HepG2 (cell line): ENCODE data around the gene KIF27. TPM values are rescaled to one million over a fixed set of nuclear protein-coding genes. Genes with fewer than 3 reads are reported as not detected.

Experiments used
- AHR ChIP-seq: IDR thresholded peaks from 2 replicates; pipeline ENCODE4 v1.6.1; 2018; ENCODE audit warnings: missing genetic modification reagents, missing compliant biosample characterization
- HOXA3 ChIP-seq: sonication (generic); formaldehyde crosslinking; IDR thresholded peaks from 2 replicates; pipeline ENCODE4 v1.5.0; 2020; ENCODE audit warnings: missing genetic modification reagents
- ISX ChIP-seq: sonication (generic); formaldehyde crosslinking; conservative IDR thresholded peaks from 2 replicates; pipeline ENCODE4 v1.5.0; 2020; ENCODE audit warnings: missing genetic modification reagents
- KLF6 ChIP-seq: IDR thresholded peaks from 2 replicates; pipeline ENCODE4 v1.8.0; 2016; ENCODE audit warnings: missing biosample characterization, missing genetic modification reagents
- RFXAP ChIP-seq: sonication (generic); formaldehyde crosslinking; IDR thresholded peaks from 2 replicates; pipeline ENCODE4 v1.4.0; 2020; ENCODE audit warnings: missing genetic modification reagents, borderline replicate concordance
- SRSF4 ChIP-seq: fragments of 200-400 bp; formaldehyde crosslinking; IDR thresholded peaks from one replicate; pipeline ENCODE4 v1.6.1; 2018; ENCODE audit warnings: mild to moderate bottlenecking, low read depth, low read length, moderate library complexity; ENCODE audit not compliant: poor library complexity, severe bottlenecking
- TEAD2 ChIP-seq: sonication (generic); formaldehyde crosslinking; IDR thresholded peaks from 2 replicates; pipeline ENCODE4 v1.9.0; 2021; ENCODE audit warnings: missing genetic modification reagents
- ZFP90 ChIP-seq: sonication (generic); formaldehyde crosslinking; IDR thresholded peaks from 2 replicates; pipeline ENCODE4 v1.8.0; 2022; ENCODE audit warnings: missing genetic modification reagents, mild to moderate bottlenecking, inconsistent platforms, borderline replicate concordance
- ZMAT3 ChIP-seq: sonication (generic); formaldehyde crosslinking; conservative IDR thresholded peaks from 2 replicates; pipeline ENCODE4 v1.7.0; 2021; ENCODE audit warnings: missing genetic modification reagents
- ZNF234 ChIP-seq: sonication (generic); formaldehyde crosslinking; conservative IDR thresholded peaks from 2 replicates; pipeline ENCODE4 v1.5.1; 2020; ENCODE audit warnings: mild to moderate bottlenecking, missing genetic modification reagents
- ZNF570 ChIP-seq: sonication (generic); formaldehyde crosslinking; IDR thresholded peaks from 2 replicates; pipeline ENCODE4 v1.4.0; 2020; ENCODE audit warnings: mild to moderate bottlenecking, missing genetic modification reagents, borderline replicate concordance
- ZNF713 ChIP-seq: sonication (generic); formaldehyde crosslinking; IDR thresholded peaks from 2 replicates; pipeline ENCODE4 v1.4.0; 2020; ENCODE audit warnings: mild to moderate bottlenecking, missing genetic modification reagents
- ZSCAN21 ChIP-seq: sonication (generic); formaldehyde crosslinking; IDR thresholded peaks from 2 replicates; pipeline ENCODE4 v1.8.0; 2022; ENCODE audit warnings: mild to moderate bottlenecking, missing genetic modification reagents, moderate library complexity, borderline replicate concordance
- polyA plus RNA-seq, 8 experiments: library from polyadenylated mRNA; depleted of rRNA in 3 of 8; stranded (reverse) in 7 of 8; unstranded in 1 of 8; fragments of >200 nt; fragmentation: Illumina TruSeq in 4 of 8; extraction: Trizol in 4 of 8; gene quantifications; 2 replicates each; pipeline versions ENCODE4 v1.2.1 to v1.2.3, GENCODE V29; 2011 to 2016; ENCODE audit warnings: low read depth in 4 of 8, missing spikeins in 1 of 8, mixed read lengths in 1 of 8; ENCODE audit not compliant: insufficient read depth in 1 of 8
- total RNA-seq, 5 experiments: library from RNA; depleted of rRNA; stranded (reverse); fragments of >200 nt; fragmentation: Illumina TruSeq; extraction: Trizol; gene quantifications; 2 replicates each; pipeline ENCODE4 v1.2.3, GENCODE V29; 2016; ENCODE audit warnings: low read depth in 1 of 5
- TF ChIP-seq, protein P1 (sequence below): IDR thresholded peaks from 2 replicates; pipeline ENCODE4 v1.6.1; 2012; ENCODE audit warnings: inconsistent platforms
- TF ChIP-seq, protein P2 (sequence below), 2 experiments: fragments of 450-650 bp in 1 of 2; sonication (generic) in 1 of 2; formaldehyde crosslinking in 1 of 2; IDR thresholded peaks; 2 replicates each; pipeline versions ENCODE4 v1.6.1 to v1.8.0; 2016 to 2022; ENCODE audit warnings: antibody characterized with exemption in 1 of 2, mild to moderate bottlenecking in 1 of 2, missing genetic modification reagents in 1 of 2
- TF ChIP-seq, protein P3 (sequence below): sonication (generic); formaldehyde crosslinking; IDR thresholded peaks from 2 replicates; pipeline ENCODE4 v1.4.0; 2020; ENCODE audit warnings: mild to moderate bottlenecking, missing genetic modification reagents
- TF ChIP-seq, protein P4 (sequence below): sonication (generic); formaldehyde crosslinking; IDR thresholded peaks from 2 replicates; pipeline ENCODE4 v1.5.0; 2020; ENCODE audit warnings: missing genetic modification reagents

KIF27 gene
- total and polyA plus RNA-seq, 2 of the 13 experiments (the other 11 are each of a cell fraction or from before 2014, with no cell fraction given) = 0.95 to 4.1 TPM

DNA sequence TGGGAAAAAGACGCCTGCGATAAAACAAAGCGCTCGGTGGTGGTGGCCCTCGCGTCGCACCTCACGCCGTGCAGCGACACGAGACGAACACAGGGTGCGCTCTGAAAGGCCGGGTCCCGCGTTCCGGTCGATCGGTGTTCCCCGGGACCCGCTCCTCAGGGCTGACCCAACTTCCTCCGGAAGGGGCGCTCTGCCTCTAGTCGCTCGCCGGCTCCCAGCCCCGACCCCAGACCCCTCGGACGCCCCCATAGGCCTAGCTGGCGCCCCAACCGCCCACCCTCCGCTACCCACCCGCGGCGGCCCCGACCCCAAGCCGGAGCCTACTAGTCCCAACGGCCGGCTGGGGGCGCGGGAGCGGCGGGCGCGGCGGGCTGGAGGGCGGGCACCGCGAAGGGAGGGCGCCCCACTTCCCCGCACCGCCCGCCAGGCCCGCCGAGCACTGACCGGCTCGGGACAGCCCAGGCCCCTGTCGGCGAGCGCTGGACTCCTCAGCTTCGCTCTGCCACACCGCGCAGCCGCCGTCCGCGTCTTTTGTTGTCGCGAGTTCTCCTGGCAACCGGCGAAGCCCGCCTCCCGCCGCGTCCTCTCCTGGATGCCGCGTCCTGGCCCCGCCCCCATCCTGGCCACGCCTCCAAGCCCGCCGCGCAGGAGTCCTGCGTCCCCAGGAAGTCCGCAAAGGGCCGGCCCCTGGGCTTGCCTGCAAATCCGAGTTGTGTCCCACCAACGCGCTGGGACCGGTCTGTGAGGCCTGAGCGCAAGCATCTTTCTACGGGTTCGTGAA is at the start of gene KIF27 (continued):
- TF ChIP-seq ZMAT3 (no peak; the same call in 1 of the 2 replicates), HOXA3 (CRISPR knock-in tag) (peak; percentile 58; the same call in 1 of the 2 replicates), KLF6 (CRISPR knock-in tag) (no peak), AHR (CRISPR knock-in tag) (peak; percentile 73; the same call in 1 of the 2 replicates), ZNF570 (no peak), ZFP90 (CRISPR knock-in tag) (0 out of 2 replicates have a peak, but pooled peaks have one; percentile 24), ZSCAN21 (CRISPR knock-in tag) (peak; percentile 67), ISX (CRISPR knock-in tag) (0 out of 2 replicates have a peak, but pooled peaks have one; percentile 85), ZNF713 (no peak), RFXAP (CRISPR knock-in tag) (peak; percentile 81), SRSF4 (no peak), ZNF234 (CRISPR knock-in tag) (no peak), TEAD2 (CRISPR knock-in tag) (peak; percentile 74; the same call in 1 of the 2 replicates)
- TF ChIP-seq, protein P1, sequence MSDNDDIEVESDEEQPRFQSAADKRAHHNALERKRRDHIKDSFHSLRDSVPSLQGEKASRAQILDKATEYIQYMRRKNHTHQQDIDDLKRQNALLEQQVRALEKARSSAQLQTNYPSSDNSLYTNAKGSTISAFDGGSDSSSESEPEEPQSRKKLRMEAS = peak; percentile 92
- TF ChIP-seq, protein P2, sequence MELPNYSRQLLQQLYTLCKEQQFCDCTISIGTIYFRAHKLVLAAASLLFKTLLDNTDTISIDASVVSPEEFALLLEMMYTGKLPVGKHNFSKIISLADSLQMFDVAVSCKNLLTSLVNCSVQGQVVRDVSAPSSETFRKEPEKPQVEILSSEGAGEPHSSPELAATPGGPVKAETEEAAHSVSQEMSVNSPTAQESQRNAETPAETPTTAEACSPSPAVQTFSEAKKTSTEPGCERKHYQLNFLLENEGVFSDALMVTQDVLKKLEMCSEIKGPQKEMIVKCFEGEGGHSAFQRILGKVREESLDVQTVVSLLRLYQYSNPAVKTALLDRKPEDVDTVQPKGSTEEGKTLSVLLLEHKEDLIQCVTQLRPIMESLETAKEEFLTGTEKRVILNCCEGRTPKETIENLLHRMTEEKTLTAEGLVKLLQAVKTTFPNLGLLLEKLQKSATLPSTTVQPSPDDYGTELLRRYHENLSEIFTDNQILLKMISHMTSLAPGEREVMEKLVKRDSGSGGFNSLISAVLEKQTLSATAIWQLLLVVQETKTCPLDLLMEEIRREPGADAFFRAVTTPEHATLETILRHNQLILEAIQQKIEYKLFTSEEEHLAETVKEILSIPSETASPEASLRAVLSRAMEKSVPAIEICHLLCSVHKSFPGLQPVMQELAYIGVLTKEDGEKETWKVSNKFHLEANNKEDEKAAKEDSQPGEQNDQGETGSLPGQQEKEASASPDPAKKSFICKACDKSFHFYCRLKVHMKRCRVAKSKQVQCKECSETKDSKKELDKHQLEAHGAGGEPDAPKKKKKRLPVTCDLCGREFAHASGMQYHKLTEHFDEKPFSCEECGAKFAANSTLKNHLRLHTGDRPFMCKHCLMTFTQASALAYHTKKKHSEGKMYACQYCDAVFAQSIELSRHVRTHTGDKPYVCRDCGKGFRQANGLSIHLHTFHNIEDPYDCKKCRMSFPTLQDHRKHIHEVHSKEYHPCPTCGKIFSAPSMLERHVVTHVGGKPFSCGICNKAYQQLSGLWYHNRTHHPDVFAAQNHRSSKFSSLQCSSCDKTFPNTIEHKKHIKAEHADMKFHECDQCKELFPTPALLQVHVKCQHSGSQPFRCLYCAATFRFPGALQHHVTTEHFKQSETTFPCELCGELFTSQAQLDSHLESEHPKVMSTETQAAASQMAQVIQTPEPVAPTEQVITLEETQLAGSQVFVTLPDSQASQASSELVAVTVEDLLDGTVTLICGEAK (IDR thresholded peaks at IDR 0.05) = 0 out of 2 replicates have a peak, but pooled peaks have one; percentile 10
- TF ChIP-seq, protein P2 (CRISPR knock-in tag; IDR thresholded peaks at IDR 0.05) = peak; percentile 38; the same call in 1 of the 2 replicates
- TF ChIP-seq, protein P3, sequence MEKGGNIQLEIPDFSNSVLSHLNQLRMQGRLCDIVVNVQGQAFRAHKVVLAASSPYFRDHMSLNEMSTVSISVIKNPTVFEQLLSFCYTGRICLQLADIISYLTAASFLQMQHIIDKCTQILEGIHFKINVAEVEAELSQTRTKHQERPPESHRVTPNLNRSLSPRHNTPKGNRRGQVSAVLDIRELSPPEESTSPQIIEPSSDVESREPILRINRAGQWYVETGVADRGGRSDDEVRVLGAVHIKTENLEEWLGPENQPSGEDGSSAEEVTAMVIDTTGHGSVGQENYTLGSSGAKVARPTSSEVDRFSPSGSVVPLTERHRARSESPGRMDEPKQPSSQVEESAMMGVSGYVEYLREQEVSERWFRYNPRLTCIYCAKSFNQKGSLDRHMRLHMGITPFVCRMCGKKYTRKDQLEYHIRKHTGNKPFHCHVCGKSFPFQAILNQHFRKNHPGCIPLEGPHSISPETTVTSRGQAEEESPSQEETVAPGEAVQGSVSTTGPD = 0 out of 2 replicates have a peak, but pooled peaks have one; percentile 16
- TF ChIP-seq, protein P4, sequence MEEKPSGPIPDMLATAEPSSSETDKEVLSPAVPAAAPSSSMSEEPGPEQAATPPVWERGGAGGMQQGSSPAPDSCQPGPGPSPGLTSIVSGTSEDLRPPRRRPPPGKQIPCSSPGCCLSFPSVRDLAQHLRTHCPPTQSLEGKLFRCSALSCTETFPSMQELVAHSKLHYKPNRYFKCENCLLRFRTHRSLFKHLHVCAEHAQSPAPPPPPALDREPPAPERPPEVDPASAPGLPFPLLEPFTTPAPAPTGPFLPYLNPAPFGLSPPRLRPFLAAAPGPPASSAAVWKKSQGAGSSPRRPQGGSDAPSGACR = no peak
